ENCODE measurements around the gene VSIG4.

The VSIG4 gene

DNA sequence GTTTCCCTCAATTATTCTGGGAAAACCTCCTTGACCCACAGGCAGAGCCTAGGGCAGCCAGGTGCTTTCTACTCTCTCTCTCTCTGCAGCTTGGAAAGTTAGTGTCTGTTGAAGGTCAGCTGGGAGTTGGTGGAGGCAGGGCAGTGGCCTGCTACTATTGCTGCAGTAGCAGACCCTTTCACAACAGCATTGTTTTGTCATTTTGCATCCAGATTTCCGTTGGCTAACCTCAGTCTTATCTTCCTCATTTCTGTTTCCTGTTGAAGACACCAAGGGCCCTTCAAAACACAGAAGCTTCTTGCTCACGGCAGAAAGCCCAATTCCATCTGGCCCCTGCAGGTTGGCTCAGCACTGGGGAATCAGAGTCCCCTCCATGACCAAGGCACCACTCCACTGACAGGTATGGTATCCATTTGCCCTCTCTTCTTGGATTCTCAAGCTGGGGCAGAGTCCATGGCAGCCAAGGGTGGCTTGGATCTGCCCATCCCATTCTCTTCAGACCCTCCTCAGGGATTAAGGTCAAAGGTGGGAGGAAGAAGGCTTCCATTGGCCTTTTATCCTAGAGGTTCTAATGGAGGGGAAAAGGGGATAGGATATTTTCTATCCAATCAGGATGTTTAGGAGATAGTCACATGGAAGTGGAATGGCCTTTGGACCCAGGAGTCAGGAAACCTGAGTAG is 24.6 kb downstream of the VSIG4 start:
- Mint-ChIP-seq H3K9me3 (peaks cover 13% of the 10 kb centered on the region), H3K36me3 (ENCODE audit: low read depth) (no peaks in the 10 kb centered on the region), H3K4me3 (no peak overlapping the region), H3K4me1 (no peaks in the 10 kb centered on the region), H3K27ac (no peak overlapping the region), H3K27me3 (ENCODE audit: low read depth, poor library complexity) (no peaks in the 10 kb centered on the region)
- TF ChIP-seq, protein P1, sequence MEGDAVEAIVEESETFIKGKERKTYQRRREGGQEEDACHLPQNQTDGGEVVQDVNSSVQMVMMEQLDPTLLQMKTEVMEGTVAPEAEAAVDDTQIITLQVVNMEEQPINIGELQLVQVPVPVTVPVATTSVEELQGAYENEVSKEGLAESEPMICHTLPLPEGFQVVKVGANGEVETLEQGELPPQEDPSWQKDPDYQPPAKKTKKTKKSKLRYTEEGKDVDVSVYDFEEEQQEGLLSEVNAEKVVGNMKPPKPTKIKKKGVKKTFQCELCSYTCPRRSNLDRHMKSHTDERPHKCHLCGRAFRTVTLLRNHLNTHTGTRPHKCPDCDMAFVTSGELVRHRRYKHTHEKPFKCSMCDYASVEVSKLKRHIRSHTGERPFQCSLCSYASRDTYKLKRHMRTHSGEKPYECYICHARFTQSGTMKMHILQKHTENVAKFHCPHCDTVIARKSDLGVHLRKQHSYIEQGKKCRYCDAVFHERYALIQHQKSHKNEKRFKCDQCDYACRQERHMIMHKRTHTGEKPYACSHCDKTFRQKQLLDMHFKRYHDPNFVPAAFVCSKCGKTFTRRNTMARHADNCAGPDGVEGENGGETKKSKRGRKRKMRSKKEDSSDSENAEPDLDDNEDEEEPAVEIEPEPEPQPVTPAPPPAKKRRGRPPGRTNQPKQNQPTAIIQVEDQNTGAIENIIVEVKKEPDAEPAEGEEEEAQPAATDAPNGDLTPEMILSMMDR (IDR thresholded peaks at IDR 0.05): no peak
- no peak for DNase-seq

DNA sequence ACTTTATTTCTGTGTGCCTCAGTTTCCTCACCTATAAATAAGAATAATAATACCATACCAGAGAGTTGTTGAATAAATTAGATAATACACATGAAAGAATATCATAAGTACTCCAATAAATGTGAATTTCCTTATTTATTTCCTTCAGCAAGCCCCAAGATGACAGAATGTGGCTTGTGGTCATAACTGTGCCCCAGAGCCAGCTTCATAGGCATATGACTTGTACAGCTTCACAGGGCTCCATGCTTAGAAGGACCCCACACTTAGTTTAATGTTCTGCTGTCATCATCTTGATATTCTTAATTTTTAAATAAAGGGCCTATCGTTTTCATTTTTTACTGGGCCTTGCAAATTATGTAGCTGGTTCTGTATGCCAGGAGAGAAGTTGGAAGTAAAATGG is 25.3 kb downstream of the VSIG4 start:
- Mint-ChIP-seq H3K9me3 (peaks cover 9% of the 10 kb centered on the region), H3K27me3 (ENCODE audit: low read depth, poor library complexity) (no peaks in the 10 kb centered on the region), H3K4me3 (no peak overlapping the region), H3K4me1 (no peaks in the 10 kb centered on the region), H3K36me3 (ENCODE audit: low read depth) (no peaks in the 10 kb centered on the region), H3K27ac (no peak overlapping the region)
- TF ChIP-seq, protein P1 (IDR thresholded peaks at IDR 0.05): no peak
- no peak for DNase-seq

DNA sequence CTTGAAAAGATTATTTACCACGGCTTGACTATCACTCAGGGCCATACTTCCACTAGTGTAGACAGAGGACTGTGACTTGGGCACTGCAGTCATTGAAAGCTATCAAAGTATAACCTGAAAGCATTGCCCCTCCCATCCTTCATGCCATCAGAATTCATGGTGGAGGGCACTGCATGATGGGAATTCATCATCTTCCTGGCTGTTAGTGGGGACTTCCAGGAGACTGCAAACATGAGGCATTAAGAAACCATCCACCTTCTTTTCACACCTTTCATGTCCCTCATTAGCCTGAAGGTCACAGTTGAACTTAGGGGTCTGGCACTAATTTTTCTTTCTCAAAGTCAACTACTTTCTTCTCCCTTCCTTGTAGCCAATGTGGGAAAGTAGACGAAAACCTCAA is 25.8 kb downstream of the VSIG4 start:
- H3K4me1 Mint-ChIP-seq: no peaks in the 10 kb centered on the region
- no peaks in the 10 kb centered on the region for H3K27me3 Mint-ChIP-seq (ENCODE audit: low read depth, poor library complexity)
- TF ChIP-seq, protein P1 (IDR thresholded peaks at IDR 0.05): no peak
- H3K4me3 Mint-ChIP-seq: no peak overlapping the region
- H3K9me3 Mint-ChIP-seq: peaks cover 5% of the 10 kb centered on the region
- no peak overlapping the region for H3K27ac Mint-ChIP-seq
- no peaks in the 10 kb centered on the region for H3K36me3 Mint-ChIP-seq (ENCODE audit: low read depth)
- DNase-seq: no peak

DNA sequence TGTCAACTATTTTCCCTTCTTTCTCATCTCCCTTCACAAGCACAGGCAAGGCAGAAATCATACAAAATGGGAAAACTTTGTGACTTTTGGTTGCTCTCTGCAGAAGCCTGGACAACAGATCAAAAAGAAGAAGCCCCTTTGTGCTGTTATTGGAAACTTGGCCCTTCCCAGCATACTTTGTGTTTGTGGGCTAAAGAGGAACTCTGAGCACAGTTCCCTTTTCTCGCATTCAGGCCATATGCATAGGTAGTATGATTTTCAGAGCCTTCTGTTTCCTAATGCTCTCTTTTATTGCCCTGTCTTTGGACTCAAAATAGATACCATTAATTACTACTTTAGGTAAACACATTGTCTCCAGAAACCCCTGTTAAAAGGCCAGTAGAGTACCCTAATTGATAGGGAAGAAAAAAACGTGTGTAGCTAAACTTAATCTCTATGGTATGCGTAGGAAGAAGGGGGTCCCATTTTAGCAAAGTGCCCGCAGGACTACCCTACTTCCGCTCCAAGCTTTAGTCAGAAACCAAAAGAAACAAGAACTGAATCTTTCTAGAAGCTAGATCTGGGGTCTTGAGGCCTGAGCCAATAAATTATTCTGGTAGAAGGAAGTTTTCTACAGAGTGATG is 26.6 kb downstream of the VSIG4 start:
- Mint-ChIP-seq H3K9me3 (peaks cover 5% of the 10 kb centered on the region), H3K27ac (no peak overlapping the region), H3K36me3 (ENCODE audit: low read depth) (no peaks in the 10 kb centered on the region), H3K4me1 (no peaks in the 10 kb centered on the region), H3K4me3 (no peak overlapping the region), H3K27me3 (ENCODE audit: low read depth, poor library complexity) (no peaks in the 10 kb centered on the region)
- TF ChIP-seq, protein P1 (IDR thresholded peaks at IDR 0.05): no peak
- no peak for DNase-seq

DNA sequence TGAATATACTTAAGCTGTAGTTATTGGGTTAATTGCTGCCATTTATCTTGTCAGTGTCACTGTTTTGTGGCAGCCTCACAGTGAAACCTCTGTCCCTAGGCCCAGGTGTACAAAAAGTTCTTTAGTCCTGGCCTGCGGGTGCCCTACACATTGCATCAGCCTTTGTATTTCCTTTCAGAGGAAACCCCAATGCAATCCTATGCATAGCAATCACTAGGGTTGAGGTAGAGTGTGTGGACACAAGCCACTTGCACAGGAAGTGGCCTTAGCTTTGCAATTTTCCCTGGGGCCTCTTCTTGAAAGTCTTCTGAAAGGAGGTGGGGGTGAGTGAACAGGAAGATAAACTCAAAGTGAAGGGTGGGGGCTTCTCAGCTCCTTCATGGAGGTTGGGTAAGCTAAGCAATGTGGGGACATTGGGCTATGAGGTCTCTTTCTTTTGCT is 27.8 kb downstream of the VSIG4 start:
- no peaks in the 10 kb centered on the region for H3K27me3 Mint-ChIP-seq (ENCODE audit: low read depth, poor library complexity)
- H3K27ac Mint-ChIP-seq: no peak overlapping the region
- H3K36me3 Mint-ChIP-seq (ENCODE audit: low read depth): no peaks in the 10 kb centered on the region
- no peak overlapping the region for H3K4me3 Mint-ChIP-seq
- TF ChIP-seq, protein P1 (IDR thresholded peaks at IDR 0.05): no peak
- DNase-seq: no peak
- H3K4me1 Mint-ChIP-seq: no peaks in the 10 kb centered on the region
- peaks cover 5% of the 10 kb centered on the region for H3K9me3 Mint-ChIP-seq

Data from nephron progenitor cell (in vitro differentiated cells).